Amygdala (tissue), 56 donors: Measurements from ENCODE around the gene PCDHGC3.

ENCODE experiments used
- DNase-seq, 56 donors: peaks; one replicate each; lab custom pipeline; 2025; lab: John Stamatoyannopoulos, UW

The PCDHGC3 gene

DNA sequence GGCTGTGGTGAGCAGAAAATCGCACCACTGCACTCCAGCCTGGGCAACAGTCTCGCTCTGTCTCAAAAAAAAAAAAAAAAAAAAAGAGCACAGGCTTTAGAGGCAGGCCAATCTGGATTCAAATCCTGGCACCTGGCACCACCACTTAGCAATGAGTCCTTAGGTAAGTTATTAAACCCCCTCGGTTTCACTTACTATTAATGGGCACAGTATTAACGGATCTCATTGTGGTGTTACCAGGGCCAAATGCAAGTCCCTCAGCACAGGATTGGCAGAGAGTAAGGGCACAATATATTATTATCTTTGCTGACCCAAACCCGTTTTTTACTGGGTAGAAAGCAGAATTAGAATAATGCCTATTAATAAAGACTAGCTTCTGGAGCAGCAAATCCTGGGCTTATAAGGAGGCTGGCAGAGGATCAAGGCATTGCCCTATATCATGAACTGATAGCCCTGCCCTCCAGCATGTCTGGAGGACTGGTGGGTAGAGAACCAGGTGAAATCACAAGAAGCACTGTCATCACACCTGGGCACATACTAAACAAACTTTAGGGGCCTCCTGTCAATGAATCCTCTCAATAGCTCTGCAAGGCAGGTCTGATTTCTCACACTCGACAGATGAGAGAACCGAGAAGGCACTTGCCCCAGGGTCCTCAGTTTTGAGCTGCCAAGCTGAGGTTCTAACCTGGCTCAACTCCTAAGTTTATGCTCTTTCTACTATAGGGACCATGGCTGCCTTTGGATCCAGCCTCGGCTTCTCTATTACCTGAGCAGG, 30.8 kb downstream of the PCDHGC3 start:
- no peak for DNase-seq

- DNase-seq = no peak
These were observed 31.8 kb downstream of the PCDHGC3 start for GRCh38 chr5:141507387-141508091.

GRCh38 chr5:141508440-141508797, 32.7 kb downstream of the PCDHGC3 start:
- DNase-seq = peak in 3 of 56 donors; percentile 39 to 64 (median 47)

DNA sequence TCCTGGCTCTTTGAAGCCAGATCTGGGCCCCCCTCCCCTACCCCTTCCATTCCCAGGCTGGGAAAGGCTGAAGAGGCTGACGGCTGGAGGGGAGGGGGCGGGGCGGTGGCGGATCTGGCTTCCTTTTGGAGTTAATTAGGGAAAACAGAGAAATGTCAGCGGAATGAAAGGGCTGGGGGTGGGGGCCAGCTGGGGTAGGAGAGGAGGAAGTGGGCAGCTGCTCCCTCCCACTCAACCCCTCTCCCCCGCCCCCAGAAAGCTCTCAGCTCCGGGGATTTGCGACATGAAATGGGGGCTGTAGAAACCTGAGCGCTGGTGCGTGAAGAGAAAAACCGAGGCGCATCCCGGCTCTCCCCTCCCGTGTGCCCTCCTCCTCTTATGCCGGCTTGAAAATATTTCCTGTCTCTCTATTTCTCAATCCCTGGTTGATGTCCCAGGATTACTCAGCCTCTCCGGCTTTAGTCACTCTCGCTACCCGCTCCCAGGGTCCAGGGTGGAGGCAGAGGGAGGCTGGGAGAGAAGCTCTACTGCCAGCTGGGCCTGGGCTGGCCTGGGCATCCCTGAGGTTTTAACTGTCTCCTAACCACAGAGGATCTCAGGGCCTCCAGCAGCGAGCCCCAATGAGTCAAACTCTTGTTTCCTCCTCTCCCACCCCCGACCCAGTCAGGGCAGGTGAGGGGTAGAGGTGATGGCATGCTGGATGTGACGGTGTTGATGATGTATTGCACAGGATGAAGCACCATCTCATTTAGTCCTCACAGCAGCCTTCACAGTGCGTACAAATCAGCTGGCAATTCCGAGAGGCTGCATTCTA, 33.2 kb downstream of the PCDHGC3 start:
- peak in 18 of 56 donors; percentile 27 to 73 (median 50) for DNase-seq

DNA sequence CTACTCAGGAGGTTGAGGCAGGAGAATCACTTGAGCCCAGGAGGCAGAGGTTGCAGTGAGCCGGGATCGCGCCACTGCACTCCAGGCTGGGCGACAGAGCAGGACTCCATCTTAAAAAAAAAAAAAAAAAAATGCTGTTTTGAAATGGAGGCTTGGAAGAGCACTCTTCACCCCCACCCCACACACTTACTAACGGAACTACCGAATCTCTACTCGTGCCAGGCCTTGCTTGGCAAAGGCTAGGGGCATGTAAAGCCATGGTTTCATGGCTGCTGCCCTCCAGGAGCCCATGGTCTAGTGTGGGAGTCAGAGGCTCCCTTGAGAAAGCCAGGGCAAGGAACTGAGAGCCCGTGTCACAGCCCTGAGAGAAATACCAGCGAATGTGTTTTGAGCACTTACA, 34.4 kb downstream of the PCDHGC3 start:
- DNase-seq = no peak

DNA sequence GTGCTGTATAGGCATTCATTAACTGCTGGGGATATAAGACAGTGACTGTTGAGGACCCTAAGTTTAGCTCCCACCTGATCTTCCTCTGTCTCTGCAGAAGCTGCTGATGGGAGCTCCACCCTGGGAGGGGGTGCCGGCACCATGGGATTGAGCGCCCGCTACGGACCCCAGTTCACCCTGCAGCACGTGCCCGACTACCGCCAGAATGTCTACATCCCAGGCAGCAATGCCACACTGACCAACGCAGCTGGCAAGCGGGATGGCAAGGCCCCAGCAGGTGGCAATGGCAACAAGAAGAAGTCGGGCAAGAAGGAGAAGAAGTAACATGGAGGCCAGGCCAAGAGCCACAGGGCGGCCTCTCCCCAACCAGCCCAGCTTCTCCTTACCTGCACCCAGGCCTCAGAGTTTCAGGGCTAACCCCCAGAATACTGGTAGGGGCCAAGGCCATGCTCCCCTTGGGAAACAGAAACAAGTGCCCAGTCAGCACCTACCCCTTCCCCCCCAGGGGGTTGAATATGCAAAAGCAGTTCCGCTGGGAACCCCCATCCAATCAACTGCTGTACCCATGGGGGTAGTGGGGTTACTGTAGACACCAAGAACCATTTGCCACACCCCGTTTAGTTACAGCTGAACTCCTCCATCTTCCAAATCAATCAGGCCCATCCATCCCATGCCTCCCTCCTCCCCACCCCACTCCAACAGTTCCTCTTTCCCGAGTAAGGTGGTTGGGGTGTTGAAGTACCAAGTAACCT, 35.3 kb downstream of the PCDHGC3 start:
- no peak for DNase-seq

DNA sequence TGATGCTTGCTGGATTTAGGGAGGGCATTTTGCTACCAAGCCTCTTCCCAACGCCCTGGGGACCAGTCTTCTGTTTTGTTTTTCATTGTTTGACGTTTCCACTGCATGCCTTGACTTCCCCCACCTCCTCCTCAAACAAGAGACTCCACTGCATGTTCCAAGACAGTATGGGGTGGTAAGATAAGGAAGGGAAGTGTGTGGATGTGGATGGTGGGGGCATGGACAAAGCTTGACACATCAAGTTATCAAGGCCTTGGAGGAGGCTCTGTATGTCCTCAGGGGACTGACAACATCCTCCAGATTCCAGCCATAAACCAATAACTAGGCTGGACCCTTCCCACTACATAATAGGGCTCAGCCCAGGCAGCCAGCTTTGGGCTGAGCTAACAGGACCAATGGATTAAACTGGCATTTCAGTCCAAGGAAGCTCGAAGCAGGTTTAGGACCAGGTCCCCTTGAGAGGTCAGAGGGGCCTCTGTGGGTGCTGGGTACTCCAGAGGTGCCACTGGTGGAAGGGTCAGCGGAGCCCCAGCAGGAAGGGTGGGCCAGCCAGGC, 36.1 kb downstream of the PCDHGC3 start:
- no peak for DNase-seq

- DNase-seq = peak in 37 of 56 donors; percentile 16 to 81 (median 52)
These were observed 36.7 kb downstream of the PCDHGC3 start for GRCh38 chr5:141512390-141512910.

DNA sequence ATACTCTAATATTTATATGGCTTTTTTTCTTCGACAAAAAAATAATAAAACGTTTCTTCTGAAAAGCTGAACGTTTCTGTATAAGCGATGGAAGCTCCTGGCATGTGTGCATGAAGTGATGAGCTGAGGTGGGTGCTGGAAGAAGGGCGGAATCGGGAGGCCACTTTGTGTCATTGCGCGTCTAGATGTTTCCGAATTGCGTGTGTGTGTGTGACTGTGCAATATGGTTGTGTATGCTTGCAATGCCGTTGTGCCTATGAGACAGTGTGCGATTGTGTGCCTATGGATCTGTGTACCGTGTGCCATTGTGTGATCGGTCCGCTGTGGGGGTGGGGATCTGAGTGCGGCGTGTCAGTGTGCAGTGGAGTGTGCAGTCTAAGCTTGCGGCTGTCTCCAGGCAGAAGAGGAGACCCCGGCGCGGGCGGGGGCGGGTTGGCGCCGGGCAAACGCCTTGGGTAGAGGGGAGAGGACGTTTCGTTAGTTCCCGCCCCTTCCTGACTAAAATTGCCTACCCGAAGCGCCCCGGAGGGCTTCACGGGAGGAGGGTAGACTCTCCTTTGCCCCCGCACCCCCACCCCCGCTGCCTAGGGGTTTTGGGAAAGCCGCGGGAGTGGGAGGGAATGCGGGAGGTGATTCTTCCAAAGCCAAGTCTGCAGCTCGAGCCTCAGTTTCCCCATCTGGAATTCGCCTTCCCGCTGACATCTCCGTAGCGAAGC, 37.3 kb downstream of the PCDHGC3 start:
- peak in 22 of 56 donors; percentile 16 to 74 (median 56) for DNase-seq

GRCh38 chr5:141513627-141514329, 38.0 kb downstream of the PCDHGC3 start:
- DNase-seq = peak in 52 of 56 donors; percentile 36 to 92 (median 81)

- DNase-seq = no peak
These were observed 38.8 kb downstream of the PCDHGC3 start for GRCh38 chr5:141514330-141515133.

DNA sequence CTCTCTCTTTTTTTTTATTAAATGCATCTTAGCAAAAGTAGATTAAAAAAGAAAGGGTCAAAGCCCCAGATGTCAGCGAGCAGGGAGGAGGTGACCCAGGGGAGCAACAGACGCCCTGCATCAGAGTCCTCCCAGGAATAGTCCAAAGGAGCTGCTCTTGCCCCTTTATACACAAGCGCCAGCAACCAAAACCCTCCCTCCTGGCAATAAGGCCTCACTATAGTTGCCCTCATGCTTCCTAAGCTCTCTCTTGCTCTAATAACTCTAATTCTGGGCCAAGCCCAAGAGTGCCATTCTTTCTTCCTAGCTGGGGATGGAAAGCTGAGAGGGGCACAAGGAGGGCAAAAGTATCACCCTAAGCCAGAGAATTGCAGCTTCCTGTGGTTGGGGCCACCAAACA, 39.4 kb downstream of the PCDHGC3 start:
- DNase-seq = peak in 4 of 56 donors; percentile 24 to 28 (median 26)

GRCh38 chr5:141515946-141516671, 40.3 kb downstream of the PCDHGC3 start:
- no peak for DNase-seq

- DNase-seq = no peak
These were observed 40.9 kb downstream of the PCDHGC3 start for GRCh38 chr5:141516672-141517025.

- no peak for DNase-seq
These were observed 41.5 kb downstream of the PCDHGC3 start for GRCh38 chr5:141517312-141517711.

DNA sequence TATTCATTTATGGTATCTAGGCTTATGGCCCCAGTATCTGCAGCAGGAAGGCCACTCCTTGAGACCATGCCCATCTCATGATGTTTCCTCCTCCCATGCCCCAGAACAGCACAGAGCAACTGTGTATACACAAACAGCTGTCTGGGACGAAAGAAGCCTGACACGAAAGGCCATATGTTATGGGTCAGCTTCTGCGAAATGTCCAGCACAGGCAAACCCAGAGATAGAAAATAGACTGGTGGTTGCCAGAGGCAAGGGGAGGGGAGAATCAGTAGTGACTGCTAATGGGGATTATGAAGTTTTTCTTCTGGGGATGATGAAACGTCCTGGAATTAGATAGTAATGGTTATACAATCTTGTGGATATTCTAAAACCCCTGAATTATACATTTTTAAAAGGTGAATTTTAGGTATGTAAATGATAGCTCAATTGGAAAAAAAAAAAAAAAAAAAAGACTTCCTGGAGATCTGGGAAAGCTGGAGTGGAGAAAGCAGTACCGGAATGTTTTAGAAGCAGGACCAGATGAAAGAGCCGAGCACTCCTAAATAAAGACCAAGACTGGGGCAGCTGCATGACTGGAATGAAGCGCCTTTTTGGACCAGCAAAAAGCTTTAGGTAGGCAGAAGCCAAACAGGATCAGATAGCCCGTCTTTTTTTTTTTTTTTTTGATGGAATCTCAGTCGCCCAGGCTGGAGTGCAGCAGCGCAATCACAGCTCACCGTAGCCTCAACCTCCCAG, 42.3 kb downstream of the PCDHGC3 start:
- DNase-seq = no peak
